Cardiac muscle cell (in vitro differentiated cells and primary cell): Measurements from ENCODE around the gene MMP25. TPM values are rescaled to one million over a fixed set of nuclear protein-coding genes. Genes with fewer than 3 reads are reported as not detected.

Source experiments
- DNase-seq, 2 donors: peaks; one replicate each; pipeline versions ENCODE4 v3.0.0 to v3.0.0-alpha.2; 2010 to 2017; ENCODE audit warnings: low read depth in 1 of 2, low spot score in 1 of 2
- H3K27ac ChIP-seq: fragments of 200-600 bp; sonication (generic); 2 replicates; pipeline ENCODE4 v1.5.1; 2016
- H3K27me3 ChIP-seq: fragments of 200-600 bp; sonication (generic); 2 replicates; pipeline ENCODE4 v1.6.0; 2016; ENCODE audit warnings: control low read depth
- H3K36me3 ChIP-seq: fragments of 200-600 bp; sonication (generic); 2 replicates; pipeline ENCODE4 v1.5.1; 2016; ENCODE audit warnings: control low read depth
- H3K4me1 ChIP-seq: fragments of 200-600 bp; sonication (generic); 2 replicates; pipeline ENCODE4 v1.8.1; 2017; ENCODE audit warnings: low read depth, mild to moderate bottlenecking, mixed run types
- H3K4me3 ChIP-seq: fragments of 200-600 bp; sonication (generic); 2 replicates; pipeline ENCODE4 v1.5.1; 2016; ENCODE audit warnings: mild to moderate bottlenecking
- H3K9me3 ChIP-seq: fragments of 200-600 bp; sonication (generic); 2 replicates; pipeline ENCODE4 v1.5.1; 2017; ENCODE audit warnings: low read depth, mild to moderate bottlenecking, control low read depth
- CTCF ChIP-seq: IDR thresholded peaks from 2 replicates; pipeline ENCODE4 v1.5.1; 2012; ENCODE audit warnings: low read depth, mild to moderate bottlenecking, low read length
- polyA plus RNA-seq: library from polyadenylated mRNA; unstranded; fragments of >200 nt; fragmentation: Nextera tagmentation; extraction: Ambion mirVana; gene quantifications from 2 replicates; pipeline ENCODE4 v1.2.1, GENCODE V29; 2016
- total RNA-seq: library from RNA; depleted of rRNA; stranded (reverse); fragments of >200 nt; gene quantifications from 2 replicates; pipeline ENCODE4 v1.2.3, GENCODE V29; 2016

The MMP25 gene
- total and polyA plus RNA-seq, 2 experiments from 2014 or later = 0.03 to 5.8 TPM

DNA sequence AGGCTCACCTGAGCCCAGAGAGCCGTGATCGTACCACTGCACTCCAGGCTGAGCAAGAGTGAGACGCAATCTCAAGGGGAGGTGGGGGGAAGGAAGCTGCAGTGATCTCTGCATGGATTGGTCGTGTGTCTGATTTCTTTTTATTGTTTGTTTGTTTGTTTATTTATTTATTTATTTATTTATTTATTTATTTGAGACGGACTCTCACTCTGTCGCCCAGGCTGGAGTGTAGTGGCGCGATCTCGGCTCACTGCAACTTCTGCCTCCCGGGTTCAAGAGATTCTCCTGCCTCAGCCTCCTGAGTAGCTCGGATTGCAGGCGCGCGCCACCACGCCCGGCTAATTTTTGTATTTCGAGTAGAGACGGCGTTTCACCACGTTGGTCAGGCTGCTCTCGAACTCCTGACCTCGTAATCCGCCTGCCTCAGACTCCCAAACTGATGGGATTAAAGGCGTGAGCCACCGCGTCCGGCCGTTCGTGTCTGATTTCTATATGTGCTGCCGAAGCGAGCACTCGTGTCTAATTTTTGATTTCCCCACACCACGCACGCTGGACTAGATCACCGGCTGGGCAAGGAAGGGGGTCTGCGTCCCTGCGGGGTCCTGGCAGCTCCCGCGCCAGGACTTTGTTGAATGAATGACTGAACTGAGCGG lies 26.6 kb upstream of the MMP25 start:
- H3K27me3 ChIP-seq = no peaks in the 10 kb centered on the region
- peak overlapping the region; percentile 74 for H3K4me3 ChIP-seq
- peak overlapping the region; percentile 97 for H3K27ac ChIP-seq
- no peaks in the 10 kb centered on the region for H3K9me3 ChIP-seq
- H3K4me1 ChIP-seq = peaks cover 22% of the 10 kb centered on the region
- TF ChIP-seq CTCF = no peak
- no peak for DNase-seq
- no peaks in the 10 kb centered on the region for H3K36me3 ChIP-seq

DNA sequence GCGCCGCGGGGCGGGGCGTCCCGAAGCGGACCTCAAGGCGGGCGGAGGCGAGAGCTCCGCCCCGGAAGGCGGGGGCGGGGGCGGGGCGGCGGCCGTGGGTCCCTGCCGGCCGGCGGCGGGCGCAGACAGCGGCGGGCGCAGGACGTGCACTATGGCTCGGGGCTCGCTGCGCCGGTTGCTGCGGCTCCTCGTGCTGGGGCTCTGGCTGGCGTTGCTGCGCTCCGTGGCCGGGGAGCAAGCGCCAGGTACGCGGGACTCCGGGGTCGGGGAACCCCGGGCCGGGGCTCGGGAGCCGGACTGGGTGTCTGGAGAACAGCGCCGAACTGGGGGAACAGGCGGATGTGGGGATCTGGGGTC lies 26.1 kb upstream of the MMP25 start, which contains the start of gene TNFRSF12A:
Gene TNFRSF12A (plus strand): TSS at position 122 of the 357 bp plus-strand sequence. CDS start 30 bp downstream, at position 152.
- H3K27ac ChIP-seq = peak within 1 kb of the TSS; percentile 97
- H3K9me3 ChIP-seq = no peaks in the 10 kb centered on the region
- peak; percentile 80 to 92 for DNase-seq
- H3K4me3 ChIP-seq = peak within 1 kb of the TSS; percentile 74
- H3K36me3 ChIP-seq = no peaks in the 10 kb centered on the region
- no peaks in the 10 kb centered on the region for H3K27me3 ChIP-seq
- peaks cover 22% of the 10 kb centered on the region for H3K4me1 ChIP-seq
- no peak for TF ChIP-seq CTCF

DNA sequence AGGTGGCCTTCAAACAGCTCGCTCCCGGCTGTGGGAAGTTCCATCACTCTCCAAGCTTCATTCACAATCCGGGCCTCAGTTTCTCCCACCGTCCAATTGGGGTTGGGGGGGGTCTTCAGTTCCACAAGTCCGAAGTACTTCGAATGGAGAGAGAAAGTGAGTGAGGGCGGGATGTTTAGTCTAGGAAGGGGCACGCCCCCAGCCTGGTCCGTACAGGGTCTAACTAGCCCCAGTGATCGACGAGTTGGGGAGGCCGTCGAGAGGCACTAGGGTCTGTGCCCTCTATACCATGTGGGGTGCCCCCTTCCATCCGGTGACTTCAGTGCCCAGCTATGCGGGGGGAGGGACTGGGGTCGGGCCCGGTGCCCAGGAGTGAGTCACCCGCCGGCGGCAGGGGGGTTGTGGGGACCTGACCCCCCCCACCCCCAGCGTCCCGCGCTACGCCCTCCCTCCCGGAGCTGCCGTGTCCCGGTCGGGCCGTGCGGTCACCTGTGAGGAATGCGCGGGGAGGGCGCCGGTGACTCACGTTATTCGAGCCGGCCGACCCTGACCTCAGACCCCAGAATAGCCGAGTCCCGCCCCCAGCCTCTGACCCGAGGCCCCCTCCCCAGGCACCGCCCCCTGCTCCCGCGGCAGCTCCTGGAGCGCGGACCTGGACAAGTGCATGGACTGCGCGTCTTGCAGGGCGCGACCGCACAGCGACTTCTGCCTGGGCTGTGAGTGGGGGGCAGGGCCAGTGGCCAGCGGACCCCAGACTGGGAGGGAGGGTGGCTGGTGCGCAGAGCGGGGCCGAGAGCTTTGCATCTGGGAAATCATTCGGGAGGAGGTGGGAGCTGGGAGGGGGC lies 25.5 kb upstream of the MMP25 start:
- peaks cover 22% of the 10 kb centered on the region for H3K4me1 ChIP-seq
- H3K27ac ChIP-seq = peak overlapping the region; percentile 97
- H3K4me3 ChIP-seq = peak overlapping the region; percentile 74
- H3K27me3 ChIP-seq = no peaks in the 10 kb centered on the region
- peak; percentile 86 to 92 for DNase-seq
- TF ChIP-seq CTCF = no peak
- no peaks in the 10 kb centered on the region for H3K9me3 ChIP-seq
- H3K36me3 ChIP-seq = no peaks in the 10 kb centered on the region

DNA sequence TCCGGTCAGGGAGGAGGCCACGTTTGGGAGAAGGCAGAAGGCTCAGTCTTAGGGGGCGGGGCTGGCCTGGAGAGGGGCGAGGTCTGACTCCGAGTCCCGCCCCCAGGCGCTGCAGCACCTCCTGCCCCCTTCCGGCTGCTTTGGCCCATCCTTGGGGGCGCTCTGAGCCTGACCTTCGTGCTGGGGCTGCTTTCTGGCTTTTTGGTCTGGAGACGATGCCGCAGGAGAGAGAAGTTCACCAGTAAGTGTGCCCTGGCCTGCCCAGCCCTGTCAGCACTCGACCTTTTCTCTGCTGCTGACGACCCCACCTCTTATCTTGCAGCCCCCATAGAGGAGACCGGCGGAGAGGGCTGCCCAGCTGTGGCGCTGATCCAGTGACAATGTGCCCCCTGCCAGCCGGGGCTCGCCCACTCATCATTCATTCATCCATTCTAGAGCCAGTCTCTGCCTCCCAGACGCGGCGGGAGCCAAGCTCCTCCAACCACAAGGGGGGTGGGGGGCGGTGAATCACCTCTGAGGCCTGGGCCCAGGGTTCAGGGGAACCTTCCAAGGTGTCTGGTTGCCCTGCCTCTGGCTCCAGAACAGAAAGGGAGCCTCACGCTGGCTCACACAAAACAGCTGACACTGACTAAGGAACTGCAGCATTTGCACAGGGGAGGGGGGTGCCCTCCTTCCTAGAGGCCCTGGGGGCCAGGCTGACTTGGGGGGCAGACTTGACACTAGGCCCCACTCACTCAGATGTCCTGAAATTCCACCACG lies 24.7 kb upstream of the MMP25 start:
- H3K9me3 ChIP-seq = no peaks in the 10 kb centered on the region
- peak overlapping the region; percentile 74 for H3K4me3 ChIP-seq
- H3K36me3 ChIP-seq = peaks cover 7% of the 10 kb centered on the region
- no peaks in the 10 kb centered on the region for H3K27me3 ChIP-seq
- DNase-seq = peak; percentile 89 to 92
- TF ChIP-seq CTCF = peak; percentile 38
- H3K27ac ChIP-seq = peak overlapping the region; percentile 97
- peaks cover 22% of the 10 kb centered on the region for H3K4me1 ChIP-seq

DNA sequence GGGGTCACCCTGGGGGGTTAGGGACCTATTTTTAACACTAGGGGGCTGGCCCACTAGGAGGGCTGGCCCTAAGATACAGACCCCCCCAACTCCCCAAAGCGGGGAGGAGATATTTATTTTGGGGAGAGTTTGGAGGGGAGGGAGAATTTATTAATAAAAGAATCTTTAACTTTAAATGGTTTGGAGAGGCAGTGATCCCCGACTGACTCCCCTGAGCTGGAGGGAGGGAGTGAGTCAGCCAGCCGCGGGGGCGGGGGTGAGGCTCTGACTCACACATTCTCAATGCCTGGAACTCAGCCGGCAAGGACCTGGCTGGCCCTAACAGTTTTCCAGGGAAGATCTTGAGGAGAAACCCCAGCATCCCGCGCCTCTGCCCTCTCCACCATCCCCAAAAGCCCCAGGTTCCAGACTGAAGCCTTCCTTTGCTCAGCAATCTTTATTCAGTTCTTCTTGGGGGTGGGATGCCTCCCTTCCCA lies 24.1 kb upstream of the MMP25 start:
- peak overlapping the region; percentile 97 for H3K27ac ChIP-seq
- H3K9me3 ChIP-seq = no peaks in the 10 kb centered on the region
- H3K4me1 ChIP-seq = peaks cover 22% of the 10 kb centered on the region
- peak overlapping the region; percentile 74 for H3K4me3 ChIP-seq
- no peaks in the 10 kb centered on the region for H3K27me3 ChIP-seq
- DNase-seq = peak; percentile 76 to 97
- TF ChIP-seq CTCF = no peak
- peaks cover 13% of the 10 kb centered on the region for H3K36me3 ChIP-seq
